HEK293 (cell line): ENCODE measurements around the gene UCKL1.
"Not testable (repeated sequence)": the region's sequence is repeated elsewhere in the genome, so short reads cannot be mapped to it uniquely, and the experiment has no call there.

Source experiments
- CTCF ChIA-PET: fragments of 350-600 bp; formaldehyde crosslinking; extraction: SDS; loops from one replicate; lab custom pipeline; 2021; ENCODE audit warnings: antibody characterized with exemption; lab: Yijun Ruan, JAX
- POLR2A ChIA-PET: fragments of 300-600 bp; formaldehyde crosslinking; extraction: SDS; loops from one replicate; lab custom pipeline; 2020; ENCODE audit warnings: antibody characterized with exemption, inconsistent platforms; lab: Yijun Ruan, JAX
- H3K27ac ChIP-seq: fragments of 200-500 bp; sonication (Bioruptor generic); 2 replicates; pipeline ENCODE4 v1.5.1; 2014; ENCODE audit warnings: low read depth, low read length, control low read depth, inconsistent platforms; ENCODE audit errors: extremely low read depth
- H3K36me3 ChIP-seq, 2 experiments: fragments of 200-500 bp in 1 of 2; sonication (Bioruptor generic) in 1 of 2; 1 replicate in 1 of 2; 2 replicates in 1 of 2; pipeline ENCODE4 v1.5.1; 2014 to 2017; ENCODE audit warnings: inconsistent platforms in 2 of 2, low read length in 2 of 2; ENCODE audit not compliant: control insufficient read depth in 2 of 2, insufficient read depth in 1 of 2
- H3K4me1 ChIP-seq: fragments of 200-500 bp; sonication (Bioruptor generic); 2 replicates; pipeline ENCODE4 v1.5.1; 2014; ENCODE audit warnings: mild to moderate bottlenecking, low read length, inconsistent platforms; ENCODE audit not compliant: control insufficient read depth, insufficient read depth
- H3K4me3 ChIP-seq: 2 replicates; pipeline ENCODE4 v1.5.1; 2011; ENCODE audit warnings: low read depth, mild to moderate bottlenecking, control low read depth, low read length, moderate library complexity
- H3K9me3 ChIP-seq: fragments of 200-500 bp; sonication (Bioruptor generic); 2 replicates; pipeline ENCODE4 v1.5.1; 2014; ENCODE audit warnings: low read depth, low read length, inconsistent platforms; ENCODE audit not compliant: control insufficient read depth, insufficient read depth
- GLI2 ChIP-seq: fragments of 450-650 bp; formaldehyde crosslinking; IDR thresholded peaks from 2 replicates; pipeline ENCODE4; 2017; ENCODE audit warnings: missing biosample characterization, missing genetic modification characterization, low read depth, borderline replicate concordance
- GLIS1 ChIP-seq: fragments of 450-650 bp; formaldehyde crosslinking; IDR thresholded peaks from 2 replicates; pipeline ENCODE4 v1.5.1; 2016; ENCODE audit warnings: missing biosample characterization, missing genetic modification characterization
- OSR2 ChIP-seq: fragments of 450-650 bp; formaldehyde crosslinking; IDR thresholded peaks from 2 replicates; pipeline ENCODE4 v1.5.1; 2016; ENCODE audit warnings: missing biosample characterization, missing genetic modification characterization
- SP7 ChIP-seq: fragments of 450-650 bp; formaldehyde crosslinking; IDR thresholded peaks from 2 replicates; pipeline ENCODE4 v1.5.1; 2016; ENCODE audit warnings: missing biosample characterization, missing genetic modification characterization
- TRIM28 ChIP-seq: IDR thresholded peaks from 2 replicates; pipeline ENCODE4 v1.6.1; 2011; ENCODE audit warnings: low read length, control low read depth, borderline replicate concordance
- YY1 ChIP-seq: fragments of 450-650 bp; formaldehyde crosslinking; IDR thresholded peaks from 2 replicates; pipeline ENCODE4 v1.5.1; 2018; ENCODE audit warnings: missing biosample characterization, missing genetic modification characterization
- ZBTB8A ChIP-seq: fragments of 450-650 bp; formaldehyde crosslinking; IDR thresholded peaks from 2 replicates; pipeline ENCODE4 v1.5.1; 2016; ENCODE audit warnings: missing biosample characterization, missing genetic modification characterization
- ZIC2 ChIP-seq: fragments of 450-650 bp; formaldehyde crosslinking; IDR thresholded peaks from 2 replicates; pipeline ENCODE4 v1.5.1; 2016; ENCODE audit warnings: missing biosample characterization, missing genetic modification characterization
- ZNF114 ChIP-seq: fragments of 450-650 bp; formaldehyde crosslinking; IDR thresholded peaks from 2 replicates; pipeline ENCODE4 v1.5.0; 2017; ENCODE audit warnings: missing biosample characterization, missing genetic modification characterization
- ZNF138 ChIP-seq: fragments of 450-650 bp; formaldehyde crosslinking; IDR thresholded peaks from 2 replicates; pipeline ENCODE4 v1.5.1; 2016; ENCODE audit warnings: missing biosample characterization, missing genetic modification characterization, borderline replicate concordance
- ZNF157 ChIP-seq: fragments of 450-650 bp; formaldehyde crosslinking; IDR thresholded peaks from 2 replicates; pipeline ENCODE4 v1.5.1; 2016; ENCODE audit warnings: missing biosample characterization, missing genetic modification characterization
- ZNF184 ChIP-seq: fragments of 450-650 bp; IDR thresholded peaks from 2 replicates; pipeline ENCODE4 v1.5.1; 2018; ENCODE audit warnings: missing biosample characterization, mild to moderate bottlenecking, missing genetic modification characterization
- ZNF19 ChIP-seq: fragments of 450-650 bp; formaldehyde crosslinking; IDR thresholded peaks from 2 replicates; pipeline ENCODE4; 2016; ENCODE audit warnings: missing biosample characterization, missing genetic modification characterization, low read depth
- ZNF202 ChIP-seq: fragments of 450-650 bp; formaldehyde crosslinking; IDR thresholded peaks from 2 replicates; pipeline ENCODE4 v1.5.1; 2016; ENCODE audit warnings: missing biosample characterization, missing genetic modification characterization, borderline replicate concordance
- ZNF23 ChIP-seq: fragments of 450-650 bp; formaldehyde crosslinking; IDR thresholded peaks from 2 replicates; pipeline ENCODE4 v1.5.1; 2016; ENCODE audit warnings: missing biosample characterization, missing genetic modification characterization, borderline replicate concordance
- ZNF302 ChIP-seq: fragments of 450-650 bp; formaldehyde crosslinking; IDR thresholded peaks from 2 replicates; pipeline ENCODE4 v1.5.1; 2016; ENCODE audit warnings: missing biosample characterization, missing genetic modification characterization, low read depth
- ZNF311 ChIP-seq: fragments of 450-650 bp; formaldehyde crosslinking; IDR thresholded peaks from 2 replicates; pipeline ENCODE4 v1.5.1; 2017; ENCODE audit warnings: missing biosample characterization, missing genetic modification characterization, borderline replicate concordance
- ZNF362 ChIP-seq: fragments of 450-650 bp; formaldehyde crosslinking; IDR thresholded peaks from 2 replicates; pipeline ENCODE4 v1.5.1; 2016; ENCODE audit warnings: missing biosample characterization, missing genetic modification characterization
- ZNF366 ChIP-seq: fragments of 450-650 bp; formaldehyde crosslinking; conservative IDR thresholded peaks from 2 replicates; pipeline ENCODE4 v1.5.1; 2016; ENCODE audit warnings: missing biosample characterization, missing genetic modification characterization
- ZNF404 ChIP-seq: fragments of 450-650 bp; formaldehyde crosslinking; IDR thresholded peaks from 2 replicates; pipeline ENCODE4 v1.5.1; 2017; ENCODE audit warnings: missing biosample characterization, missing genetic modification characterization
- ZNF426 ChIP-seq: fragments of 450-650 bp; formaldehyde crosslinking; IDR thresholded peaks from 2 replicates; pipeline ENCODE4 v1.5.1; 2017; ENCODE audit warnings: missing biosample characterization, missing genetic modification characterization, mild to moderate bottlenecking, inconsistent platforms, moderate library complexity
- ZNF48 ChIP-seq: fragments of 450-650 bp; formaldehyde crosslinking; IDR thresholded peaks from 2 replicates; pipeline ENCODE4 v1.5.1; 2016; ENCODE audit warnings: missing biosample characterization, missing genetic modification characterization
- ZNF521 ChIP-seq: fragments of 450-650 bp; formaldehyde crosslinking; IDR thresholded peaks from 2 replicates; pipeline ENCODE4 v1.5.1; 2017; ENCODE audit warnings: missing biosample characterization, mild to moderate bottlenecking, missing genetic modification characterization
- ZNF558 ChIP-seq: fragments of 450-650 bp; formaldehyde crosslinking; IDR thresholded peaks from 2 replicates; pipeline ENCODE4 v1.5.1; 2016; ENCODE audit warnings: missing biosample characterization, missing genetic modification characterization
- ZNF561 ChIP-seq: fragments of 450-650 bp; IDR thresholded peaks from 2 replicates; pipeline ENCODE4 v1.5.1; 2018; ENCODE audit warnings: missing biosample characterization, missing genetic modification characterization, borderline replicate concordance
- ZNF623 ChIP-seq: fragments of 450-650 bp; formaldehyde crosslinking; IDR thresholded peaks from 2 replicates; pipeline ENCODE4 v1.5.1; 2016; ENCODE audit warnings: missing biosample characterization, missing genetic modification characterization
- ZNF639 ChIP-seq: fragments of 450-650 bp; formaldehyde crosslinking; IDR thresholded peaks from 2 replicates; pipeline ENCODE4 v1.5.1; 2016; ENCODE audit warnings: missing biosample characterization, missing genetic modification characterization
- ZNF645 ChIP-seq: fragments of 450-650 bp; formaldehyde crosslinking; IDR thresholded peaks from 2 replicates; pipeline ENCODE4; 2016; ENCODE audit warnings: missing biosample characterization, missing genetic modification characterization
- ZNF658 ChIP-seq: fragments of 450-650 bp; formaldehyde crosslinking; IDR thresholded peaks from 2 replicates; pipeline ENCODE4; 2016; ENCODE audit warnings: missing biosample characterization, missing genetic modification characterization
- ZNF664 ChIP-seq: fragments of 450-650 bp; formaldehyde crosslinking; IDR thresholded peaks from 2 replicates; pipeline ENCODE4 v1.5.1; 2016; ENCODE audit warnings: missing biosample characterization, missing genetic modification characterization
- ZNF670 ChIP-seq: fragments of 450-650 bp; formaldehyde crosslinking; IDR thresholded peaks from 2 replicates; pipeline ENCODE4 v1.5.1; 2016; ENCODE audit warnings: missing biosample characterization, missing genetic modification characterization, low read depth
- ZNF677 ChIP-seq: fragments of 450-650 bp; IDR thresholded peaks from 2 replicates; pipeline ENCODE4 v1.5.0; 2018; ENCODE audit warnings: missing biosample characterization, mild to moderate bottlenecking, missing genetic modification characterization, moderate library complexity
- ZNF701 ChIP-seq: fragments of 450-650 bp; formaldehyde crosslinking; IDR thresholded peaks from 2 replicates; pipeline ENCODE4 v1.5.1; 2016; ENCODE audit warnings: missing biosample characterization, missing genetic modification characterization

UCKL1 gene

GRCh38 chr20:63931735-63932134 lies 24.5 kb downstream of the UCKL1 start:
- ChIA-PET POLR2A (no interaction called here), CTCF (interaction anchor here (0.7 kb wide), 1 partner anchor 20 kb away, joined by 3 read pairs; no protein-coding TSS in a partner anchor)
- TF ChIP-seq ZNF404 (tag by site-specific recombination) = no peak
- TF ChIP-seq ZNF521 (tag by site-specific recombination) = no peak
- no peak for TF ChIP-seq ZNF426 (tag by site-specific recombination)
- no peak for TF ChIP-seq ZBTB8A (tag by site-specific recombination)
- TF ChIP-seq TRIM28 = no peak
- TF ChIP-seq GLIS1 (tag by site-specific recombination) = no peak
- no peak for TF ChIP-seq ZIC2 (tag by site-specific recombination)
- no peak for TF ChIP-seq ZNF639
- TF ChIP-seq ZNF138 (tag by site-specific recombination) = no peak
- TF ChIP-seq ZNF362 (tag by site-specific recombination) = no peak
- no peak for TF ChIP-seq ZNF701 (tag by site-specific recombination)
- TF ChIP-seq ZNF19 = no peak
- no peak for TF ChIP-seq ZNF561
- no peak for TF ChIP-seq ZNF114 (tag by site-specific recombination)
- TF ChIP-seq YY1 (tag by site-specific recombination) = no peak
- TF ChIP-seq ZNF23 = no peak
- no peak for TF ChIP-seq ZNF623 (tag by site-specific recombination)
- no peak for TF ChIP-seq ZNF558 (tag by site-specific recombination)
- TF ChIP-seq ZNF664 (tag by site-specific recombination) = no peak
- TF ChIP-seq, all 188 proteins: peak for 0
- H3K27ac ChIP-seq = no peak overlapping the region
- no peaks in the 10 kb centered on the region; the same call in 1 of the 2 replicates for H3K4me1 ChIP-seq
- no peaks in the 10 kb centered on the region for H3K9me3 ChIP-seq
- H3K36me3 ChIP-seq = peaks cover 6 to 88% of the 10 kb centered on the region in 2 experiments
- H3K4me3 ChIP-seq = no peak overlapping the region

- Histone ChIP-seq H3K27ac (no peak overlapping the region), H3K4me1 (no peaks in the 10 kb centered on the region)
- CTCF ChIA-PET = interaction anchor here (0.7 kb wide), 1 partner anchor 20 kb away, joined by 3 read pairs; no protein-coding TSS in a partner anchor
- TF ChIP-seq ZNF658 (tag by site-specific recombination) (no peak), ZNF645 (tag by site-specific recombination) (no peak), ZNF302 (tag by site-specific recombination) (no peak), ZNF404 (tag by site-specific recombination) (no peak), ZNF366 (tag by site-specific recombination) (no peak), OSR2 (tag by site-specific recombination) (no peak), ZNF48 (tag by site-specific recombination) (no peak), GLI2 (no peak), ZNF311 (tag by site-specific recombination) (no peak), ZNF202 (tag by site-specific recombination) (no peak), ZNF184 (tag by site-specific recombination) (no peak), ZNF677 (tag by site-specific recombination) (no peak), SP7 (tag by site-specific recombination) (no peak), ZNF670 (tag by site-specific recombination) (no peak), ZNF157 (tag by site-specific recombination) (no peak)
- TF ChIP-seq, all 188 proteins: peak for 0
- Histone ChIP-seq H3K4me3 (no peak overlapping the region), H3K36me3 (peaks cover under 1 to 90% of the 10 kb centered on the region in 2 experiments), H3K9me3 (no peaks in the 10 kb centered on the region)
- POLR2A ChIA-PET = no interaction called here
Observed at GRCh38 chr20:63930971-63931553, 25.2 kb downstream of the UCKL1 start.

GRCh38 chr20:63929473-63929883 lies 26.7 kb downstream of the UCKL1 start:
- H3K4me3 ChIP-seq, CTCF ChIA-PET, POLR2A ChIA-PET, H3K4me1 ChIP-seq, H3K27ac ChIP-seq, H3K9me3 ChIP-seq: not testable (repeated sequence)
- H3K36me3 ChIP-seq = peaks cover 0 to 75% of the 10 kb centered on the region in 2 experiments
